HG03139 (cell line): ENCODE results near the gene FOXL2.

Experiments used
- ATAC-seq: cut with Tn5 transposase; IDR thresholded peaks from one replicate; pipeline ENCODE4 v1.9.1; 2021; ENCODE audit not compliant: unreplicated experiment

The FOXL2 gene

DNA sequence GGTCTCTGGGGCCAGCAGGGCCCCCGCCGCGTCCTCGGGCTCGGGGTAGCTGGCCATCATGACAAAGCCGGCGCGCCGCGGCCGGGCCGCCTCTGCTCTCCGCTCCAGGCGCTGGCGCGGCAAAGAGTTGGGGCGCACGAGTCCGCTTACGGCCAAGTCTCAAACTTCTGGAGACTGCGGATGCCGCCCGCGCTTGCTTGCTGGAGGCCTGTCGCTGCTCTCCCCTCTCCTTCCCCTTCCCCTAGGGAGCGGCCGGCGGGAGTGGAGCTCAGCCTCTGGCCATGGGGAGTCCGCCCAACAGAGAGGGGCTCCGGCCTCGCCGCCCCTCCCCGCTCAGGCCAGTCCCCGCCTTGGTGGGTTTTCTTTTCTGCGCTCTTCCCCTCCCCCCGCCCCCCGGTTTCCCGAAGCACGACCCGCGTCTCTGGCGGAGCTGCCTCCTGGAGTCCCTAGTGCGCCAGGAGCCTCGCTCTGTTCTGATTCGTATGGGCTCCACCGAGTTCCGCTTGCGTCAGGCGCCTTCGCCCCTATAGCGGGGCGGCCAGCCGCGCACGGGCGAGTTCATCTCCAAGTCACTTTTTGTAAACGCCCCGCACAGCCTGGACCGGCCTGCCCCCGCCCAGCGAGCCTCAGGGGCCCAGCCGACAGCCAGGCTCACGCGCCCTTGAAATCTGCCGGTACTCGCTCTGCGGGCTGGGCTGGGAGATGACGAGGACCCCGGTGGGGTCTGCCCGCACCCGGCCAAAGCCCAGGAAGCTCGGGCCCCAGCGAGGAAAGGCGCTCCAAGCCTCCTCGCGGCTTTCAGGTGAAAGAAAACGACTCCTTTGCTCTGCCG lies at the start of gene FOXL2, which contains the start of gene FOXL2NB:
FOXL2 (minus strand) TSS at position 475 of the 832 bp plus-strand sequence; CDS start at position 60, 415 bp downstream.
FOXL2NB (plus strand) TSS at position 555 of the 832 bp plus-strand sequence; CDS start at position 703, 148 bp downstream.
- ATAC-seq, result no peak

DNA sequence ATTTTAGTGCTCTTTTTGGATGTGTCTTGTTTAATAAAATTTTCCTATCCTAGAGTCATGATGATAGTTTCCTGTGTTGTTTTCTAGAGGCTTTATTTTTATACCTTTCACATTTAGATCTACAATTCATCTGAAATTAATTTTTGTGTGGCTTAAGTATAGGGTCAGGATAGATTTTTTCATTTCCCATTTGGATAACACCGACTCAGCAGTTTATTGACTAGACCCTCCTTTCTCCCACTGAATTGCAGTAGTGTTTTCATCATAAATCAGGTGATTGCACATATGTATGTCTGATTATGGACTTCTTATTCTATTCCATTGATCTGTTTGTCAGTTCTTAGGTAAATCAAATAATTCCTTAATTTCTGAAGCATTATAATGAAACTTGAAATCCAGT lies 48.8 kb upstream of the FOXL2 start:
- ATAC-seq, result no peak

- ATAC-seq, result no peak
Measured at GRCh38 chr3:138987181-138987580, 40.2 kb upstream of the FOXL2 start.

DNA sequence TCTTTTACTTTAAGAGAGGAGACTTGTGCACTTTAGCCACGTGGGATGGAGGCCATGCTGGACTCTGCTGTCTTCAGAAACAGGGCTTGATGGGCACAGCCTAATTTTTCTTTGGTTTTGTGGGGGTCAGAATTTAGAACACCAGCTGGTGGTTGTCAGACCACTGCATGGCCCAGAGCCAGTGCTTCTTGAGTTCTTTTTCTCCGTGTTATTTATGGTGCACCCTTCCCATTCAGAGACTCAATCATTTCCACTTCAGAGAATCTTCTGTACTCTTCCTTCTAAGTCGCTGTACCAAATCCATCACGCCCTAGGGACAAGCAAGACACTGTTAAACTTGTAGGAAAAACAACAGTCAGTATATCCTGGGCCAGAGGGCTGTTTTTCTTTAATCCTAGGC lies 39.0 kb upstream of the FOXL2 start:
- ATAC-seq, result no peak

GRCh38 chr3:138984816-138985215 lies 37.9 kb upstream of the FOXL2 start:
- no peak for ATAC-seq

DNA sequence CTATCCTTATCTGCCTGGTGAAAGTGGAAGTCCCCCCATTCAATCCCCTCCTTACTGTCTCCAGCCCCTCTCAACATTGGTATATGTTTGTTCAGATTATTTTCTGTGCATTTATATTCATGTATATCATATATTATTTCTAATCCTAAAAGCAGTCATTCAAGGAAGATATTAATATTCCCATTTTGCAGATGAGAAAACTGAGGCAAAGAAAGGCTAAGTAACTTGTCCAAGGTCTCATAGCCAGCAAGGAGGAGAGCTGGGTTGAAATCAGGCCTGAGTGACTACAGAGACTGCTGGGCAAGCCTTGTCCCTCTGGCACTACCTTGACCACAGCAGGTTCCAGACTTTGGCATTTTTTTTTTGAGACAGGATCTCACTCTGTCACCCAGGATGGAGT lies 29.1 kb upstream of the FOXL2 start:
- ATAC-seq, result no peak

DNA sequence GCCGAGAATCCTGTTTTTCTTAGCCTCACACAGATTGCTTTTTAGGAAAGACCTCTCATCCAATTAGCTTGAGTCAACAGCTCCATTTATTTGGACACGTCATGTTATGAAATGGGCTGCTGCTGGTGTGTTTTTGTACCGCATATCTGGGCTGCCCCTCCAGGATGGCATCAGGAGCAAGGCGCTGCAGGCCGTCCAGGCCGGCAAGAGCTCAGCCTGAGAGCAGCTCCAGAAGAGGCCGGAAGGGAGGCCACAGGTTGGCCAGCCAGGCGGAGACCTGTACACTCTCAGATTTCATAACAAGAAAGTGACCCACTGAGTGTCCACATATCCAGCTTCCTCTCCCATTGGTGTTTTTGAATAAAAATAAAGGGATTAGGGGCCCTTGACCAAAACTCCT lies 28.4 kb upstream of the FOXL2 start:
- ATAC-seq, result no peak

DNA sequence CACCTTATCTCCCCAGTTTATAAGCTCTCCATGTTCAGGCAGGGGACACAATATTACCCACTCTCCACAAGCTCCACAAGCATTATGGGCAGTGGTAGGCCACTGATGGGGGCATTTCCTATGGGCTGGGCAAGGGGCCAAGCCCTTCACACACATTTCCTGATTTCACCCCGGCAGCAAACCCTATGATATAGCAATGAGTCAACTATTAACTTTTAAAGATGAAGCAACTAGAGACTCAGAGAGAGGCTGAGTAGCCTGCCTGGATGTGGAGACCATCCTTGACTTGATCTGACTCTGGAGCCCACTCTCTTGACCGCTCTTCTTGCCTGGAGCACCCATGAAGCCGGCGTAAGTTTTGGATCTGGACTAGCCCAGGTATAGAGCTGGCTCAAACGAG lies 27.5 kb upstream of the FOXL2 start:
- no peak for ATAC-seq

- ATAC-seq, result no peak
Measured at GRCh38 chr3:138972941-138973340, 26.0 kb upstream of the FOXL2 start.

DNA sequence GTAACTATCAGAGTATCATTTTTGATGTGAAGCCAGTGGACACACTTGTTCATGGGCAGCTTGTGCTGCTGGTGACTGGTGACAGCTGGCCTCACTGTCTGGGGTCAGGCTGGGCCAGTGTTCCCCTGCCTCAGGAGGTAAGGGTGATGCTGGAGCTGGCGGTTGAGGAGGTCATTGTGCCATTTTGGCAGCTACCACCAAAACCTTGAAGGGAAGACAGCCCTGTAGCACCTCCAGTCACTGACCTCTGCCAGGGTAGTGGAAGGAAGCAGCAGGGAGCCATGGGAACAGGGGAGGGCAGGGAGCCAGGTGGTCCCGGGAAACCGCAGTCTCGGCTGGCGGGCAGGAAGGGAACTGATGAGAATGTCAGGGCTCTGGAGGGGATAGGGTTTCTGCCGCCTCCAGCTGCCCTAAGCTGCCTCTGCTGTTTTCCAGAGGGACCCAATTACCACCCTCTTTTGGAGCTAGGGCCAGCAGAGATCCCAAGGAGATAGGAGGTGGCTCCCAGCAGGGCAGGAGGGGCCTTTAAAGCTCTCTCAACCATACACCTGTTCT lies 24.9 kb upstream of the FOXL2 start:
- no peak for ATAC-seq

DNA sequence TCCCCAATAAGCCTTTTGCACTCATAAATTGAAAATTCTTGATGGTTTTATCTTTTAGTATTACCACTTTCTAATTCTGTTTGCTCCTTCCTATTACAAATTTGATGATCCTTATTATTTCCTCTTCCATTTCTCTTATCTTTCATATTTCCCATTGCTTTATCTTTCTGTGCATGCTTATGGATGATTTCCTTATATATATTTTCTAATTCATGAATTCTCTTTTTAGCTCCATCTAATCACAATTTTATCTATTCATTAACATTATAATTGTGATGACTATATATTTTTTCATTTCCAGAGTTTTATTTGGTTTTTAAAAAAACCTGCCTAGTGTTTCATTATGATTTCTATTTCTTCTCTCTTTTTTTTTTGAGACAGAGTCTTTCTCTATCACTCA lies 18.0 kb upstream of the FOXL2 start:
- no peak for ATAC-seq

GRCh38 chr3:138964264-138964663 lies 17.3 kb upstream of the FOXL2 start:
- ATAC-seq, result no peak

DNA sequence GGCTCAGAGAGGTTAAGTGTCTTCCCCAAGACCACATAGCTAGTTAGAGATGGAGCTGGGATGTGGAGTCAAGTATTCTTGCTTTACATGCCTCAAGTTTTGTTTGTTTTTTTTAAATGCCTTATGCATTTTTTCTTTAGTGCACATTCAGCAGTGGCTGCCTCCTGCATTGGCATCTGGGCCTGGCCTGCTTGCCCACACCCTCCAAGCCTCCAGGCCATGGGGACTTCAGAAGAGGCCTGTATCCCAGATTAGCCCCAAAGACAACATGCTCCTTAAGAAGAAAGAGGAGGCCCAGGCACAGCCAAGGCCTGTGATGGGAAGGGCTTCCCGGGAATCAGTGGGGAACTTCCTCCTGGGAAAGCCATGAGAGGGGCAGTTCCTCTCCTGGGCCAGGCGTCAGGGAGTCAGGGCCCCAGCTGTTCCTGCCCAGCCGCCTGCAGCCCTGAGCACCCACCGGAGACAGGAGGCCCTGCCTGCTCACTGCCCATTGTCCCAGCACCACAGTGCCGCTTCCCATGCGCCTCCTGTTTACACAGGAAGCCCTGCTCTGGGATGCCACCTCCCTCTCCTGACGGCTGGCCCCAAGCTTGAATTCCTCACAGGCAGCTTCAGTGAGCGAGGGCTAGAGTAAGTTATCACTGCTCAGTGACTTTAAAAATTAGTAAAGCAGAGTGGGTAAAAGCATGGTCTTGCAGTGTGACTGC lies 16.1 kb upstream of the FOXL2 start:
- ATAC-seq, result no peak

DNA sequence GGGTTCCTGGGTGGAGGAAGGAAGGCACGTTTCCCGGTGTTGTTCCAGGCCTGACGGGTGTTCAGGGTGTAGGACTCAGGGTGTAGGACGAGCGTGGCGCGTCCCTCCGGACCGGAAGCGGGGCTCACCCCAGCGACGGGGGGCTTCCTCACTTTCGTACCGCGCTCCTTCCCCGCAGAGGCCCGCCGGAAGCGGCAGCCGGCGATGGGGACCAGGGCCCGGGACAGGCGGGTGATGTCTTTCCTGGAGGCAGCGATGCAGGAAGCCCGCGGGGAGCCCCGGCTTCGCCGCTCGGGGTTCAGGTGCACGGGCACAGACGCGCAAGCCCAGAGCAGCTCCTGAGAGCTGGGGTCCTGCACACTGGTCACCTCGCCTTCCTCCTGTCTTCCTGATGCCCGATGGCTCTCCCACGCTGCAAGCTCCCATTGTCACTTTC lies 13.5 kb upstream of the FOXL2 start:
- ATAC-seq, result no peak

DNA sequence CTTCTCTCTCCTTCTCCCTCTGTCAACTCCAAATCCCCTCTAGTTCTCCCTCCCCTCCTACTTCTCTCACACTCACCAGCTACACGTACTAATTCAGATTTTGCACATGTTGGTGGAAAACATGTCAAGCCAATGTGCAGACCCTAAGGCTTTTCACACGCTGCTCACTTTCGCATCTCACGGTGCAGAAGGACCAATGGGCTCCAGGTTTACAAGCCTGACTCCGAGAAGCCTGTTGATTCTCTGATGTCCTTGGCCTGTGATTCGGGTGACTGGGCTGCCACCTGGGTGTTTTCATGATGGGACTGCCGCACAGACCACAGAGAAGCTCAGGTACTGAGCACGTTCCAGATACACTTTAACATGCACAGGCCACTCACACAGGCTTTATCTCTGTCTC lies 3.8 kb upstream of the FOXL2 start:
- no peak for ATAC-seq

DNA sequence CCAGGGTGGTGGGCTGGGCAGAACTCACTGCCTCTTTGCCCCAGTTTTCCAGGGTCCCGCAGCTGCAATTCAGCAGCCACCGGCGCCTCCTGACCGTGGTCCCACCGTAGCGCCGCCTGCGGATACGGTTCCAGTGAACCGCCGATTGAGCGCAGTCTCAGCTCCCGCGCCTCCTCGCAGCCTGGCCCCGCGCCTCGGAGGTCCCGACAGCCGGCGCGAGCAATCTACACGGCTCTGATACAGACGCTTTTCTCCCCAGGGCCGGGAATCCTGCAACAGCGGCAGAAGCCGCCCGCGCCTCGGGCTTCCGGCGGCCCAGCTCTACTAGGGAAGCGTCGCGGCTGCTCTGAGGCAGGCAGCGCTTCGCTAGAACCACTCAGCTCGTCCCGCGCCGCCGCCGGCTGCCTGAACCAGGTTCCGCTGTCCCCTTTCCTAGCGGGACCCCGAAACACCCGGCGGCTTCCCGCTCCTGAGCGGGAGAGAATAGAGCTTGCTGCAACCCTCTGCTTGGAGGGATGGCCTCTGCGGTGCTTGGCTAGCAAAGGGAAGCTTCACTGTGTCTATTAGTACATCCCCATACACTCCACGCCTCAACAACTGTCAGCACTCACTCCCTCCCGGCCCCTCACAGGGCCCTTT lies 3.2 kb upstream of the FOXL2 start:
- ATAC-seq, result no peak

DNA sequence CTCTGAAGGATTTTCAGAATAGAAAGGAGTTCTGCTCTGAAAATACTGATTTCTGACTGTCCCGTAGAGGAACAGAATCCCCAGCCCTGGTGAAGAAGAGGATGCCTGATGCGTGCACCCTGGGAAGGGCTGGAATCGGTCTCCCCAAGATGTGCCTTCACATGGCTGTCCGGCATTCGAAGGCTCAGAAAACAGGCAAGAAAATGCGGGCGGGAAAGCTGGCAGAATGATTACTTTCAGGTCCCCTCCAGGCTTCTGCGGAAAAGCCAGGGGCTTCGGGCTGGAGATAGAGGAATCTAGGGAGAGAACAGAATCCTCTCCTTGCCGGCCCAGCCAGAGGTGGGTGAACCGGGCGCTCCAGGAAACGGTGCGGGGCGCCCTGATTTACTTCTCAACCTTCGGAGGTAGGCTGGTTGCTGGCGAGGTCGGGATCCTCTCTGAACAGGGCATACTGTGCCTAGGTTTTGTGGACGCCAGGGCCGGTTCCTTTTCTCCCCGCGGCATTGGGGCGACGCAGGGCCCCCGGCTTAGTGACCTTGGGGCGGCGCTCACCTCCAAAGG lies 2.6 kb upstream of the FOXL2 start:
- ATAC-seq, result no peak

DNA sequence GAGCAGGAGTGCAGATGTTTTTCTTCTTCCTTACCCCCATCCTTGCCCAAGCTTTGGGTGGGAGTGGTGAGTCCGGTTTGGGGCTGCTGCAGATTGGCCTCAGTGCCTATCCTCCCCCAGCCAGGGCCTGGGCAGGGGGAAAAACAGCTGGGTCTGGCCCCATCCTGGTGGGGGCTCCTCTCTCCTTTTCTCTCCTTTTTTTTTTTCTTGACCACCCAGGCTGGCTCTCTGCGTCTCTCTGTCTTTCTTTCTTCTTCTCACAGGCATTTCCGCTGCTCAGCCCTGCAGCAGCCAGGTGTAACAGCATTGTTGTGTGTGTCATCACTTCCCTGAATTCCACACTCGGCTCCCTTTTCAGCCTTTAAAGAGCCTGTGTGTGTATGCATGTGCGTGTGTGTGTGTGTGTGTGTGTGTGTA lies 2.1 kb upstream of the FOXL2 start:
- no peak for ATAC-seq

GRCh38 chr3:138948371-138949001 lies 1.5 kb upstream of the FOXL2 start:
- no peak for ATAC-seq

DNA sequence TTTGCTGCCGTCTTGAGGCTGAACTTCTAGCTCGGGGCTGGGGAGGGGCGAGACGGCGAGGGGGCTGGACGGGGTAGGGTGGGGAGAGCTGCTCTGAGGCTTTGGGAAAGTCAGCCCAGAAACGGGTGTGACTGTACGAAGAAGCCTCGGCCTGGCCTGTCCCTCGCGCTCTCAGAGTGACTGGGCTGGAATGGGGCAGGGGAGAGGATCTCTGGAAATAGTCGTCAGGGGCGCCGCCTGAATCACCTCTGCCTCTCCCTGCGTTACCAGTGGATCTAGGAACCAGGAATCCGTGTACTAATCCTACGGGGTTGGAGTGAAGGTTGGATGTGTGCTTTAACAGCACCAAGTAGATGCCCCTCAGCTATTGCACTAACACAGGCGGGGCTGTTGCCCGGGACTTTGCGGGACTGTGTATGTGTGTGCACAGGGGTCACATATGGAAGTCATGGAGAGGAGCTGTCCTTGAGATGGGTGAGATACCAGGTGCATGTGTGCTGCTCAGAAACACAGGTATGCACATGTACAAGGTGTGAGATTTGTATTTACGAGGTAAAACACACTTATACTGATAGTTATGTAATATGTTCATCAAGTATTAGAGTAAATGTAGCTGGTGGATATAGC lies 671 bp upstream of the FOXL2 start:
- ATAC-seq, result no peak
